C1 segment of cervical spinal cord (tissue), 14 donors: Measurements from ENCODE around the gene ABHD6.
"Not testable (repeated sequence)": the region's sequence is repeated elsewhere in the genome, so short reads cannot be mapped to it uniquely, and the experiment has no call there.

Experiments
- DNase-seq, 14 donors: peaks; one replicate each; lab custom pipeline; 2025; lab: John Stamatoyannopoulos, UW

ABHD6 gene

GRCh38 chr3:58209933-58210332 lies 27.7 kb upstream of the ABHD6 start:
- no peak for DNase-seq

GRCh38 chr3:58210761-58211460 lies 26.7 kb upstream of the ABHD6 start, which contains the start of gene DNASE1L3:
Gene DNASE1L3, minus strand, starts transcription at chr3:58210972. Its CDS starts 66 bp downstream, at chr3:58210906.
- DNase-seq = no peak

- DNase-seq = no peak
Observed at GRCh38 chr3:58214484-58215316, 22.9 kb upstream of the ABHD6 start.

GRCh38 chr3:58215317-58216025 lies 22.1 kb upstream of the ABHD6 start:
- DNase-seq = no peak

- DNase-seq = no peak
Observed at GRCh38 chr3:58216496-58217195, 20.9 kb upstream of the ABHD6 start.

- DNase-seq = peak in 13 of 14 donors; percentile 12 to 82 (median 61)
Observed at GRCh38 chr3:58217209-58217811, 20.3 kb upstream of the ABHD6 start.

- DNase-seq = no peak
Observed at GRCh38 chr3:58218904-58219303, 18.7 kb upstream of the ABHD6 start.

- DNase-seq = no peak
Observed at GRCh38 chr3:58222161-58222724, 15.3 kb upstream of the ABHD6 start.

GRCh38 chr3:58223855-58224254 lies 13.7 kb upstream of the ABHD6 start:
- DNase-seq = no peak

GRCh38 chr3:58227933-58228332 lies 9.7 kb upstream of the ABHD6 start:
- DNase-seq = not testable (repeated sequence)

GRCh38 chr3:58230876-58231552 lies 6.6 kb upstream of the ABHD6 start:
- no peak for DNase-seq

GRCh38 chr3:58231666-58232065 lies 5.9 kb upstream of the ABHD6 start:
- no peak for DNase-seq

- DNase-seq = no peak
Observed at GRCh38 chr3:58234516-58234931, 3.1 kb upstream of the ABHD6 start.

- no peak for DNase-seq
Observed at GRCh38 chr3:58235970-58236369, 1.6 kb upstream of the ABHD6 start.

GRCh38 chr3:58236527-58237237 lies 910 bp upstream of the ABHD6 start:
- peak in 2 of 14 donors; percentile 38 to 50 for DNase-seq

GRCh38 chr3:58237941-58238681 lies 519 bp downstream of the ABHD6 start:
- DNase-seq = peak in 13 of 14 donors; percentile 50 to 93 (median 84)

- no peak for DNase-seq
Observed at GRCh38 chr3:58238830-58239229, 1.2 kb downstream of the ABHD6 start.

GRCh38 chr3:58241306-58242044 lies 3.9 kb downstream of the ABHD6 start:
- no peak for DNase-seq
